ENCODE measurements around the gene DDIT4. TPM values are rescaled to one million over a fixed set of nuclear protein-coding genes. Genes with fewer than 3 reads are reported as not detected.

DDIT4 gene
- total and polyA plus RNA-seq, 2 experiments from 2014 or later: 114 to 136 TPM

GRCh38 chr10:72274213-72274729 lies 547 bp downstream of the DDIT4 start:
- H3K27me3 Mint-ChIP-seq (ENCODE audit: insufficient read depth, low read depth, poor library complexity): peaks cover 26% of the 10 kb centered on the region
- no peaks in the 10 kb centered on the region; the same call in 2 of the 3 replicates for H3K9me3 Mint-ChIP-seq
- H3K4me1 Mint-ChIP-seq: peaks cover 44% of the 10 kb centered on the region
- H2AFZ ChIP-seq: no peak overlapping the region
- peaks cover 10% of the 10 kb centered on the region for H4K20me1 ChIP-seq (replicated peaks; ENCODE audit: insufficient read depth)
- ATAC-seq (no peak; the same call in 1 of the 3 replicates), DNase-seq (ENCODE audit: low spot score) (peak; percentile 12)
- H3K9me2 ChIP-seq (ENCODE audit: insufficient read depth): 0 out of 2 replicates have a peak, but pooled peaks cover 2% of the 10 kb centered on the region
- peak overlapping the region; percentile 94 for H3K27ac Mint-ChIP-seq
- peak overlapping the region; percentile 98 for H3K4me3 ChIP-seq
- H3K4me2 ChIP-seq: peak overlapping the region; percentile 96
- no peaks in the 10 kb centered on the region for H3K27me3 ChIP-seq (ENCODE audit: insufficient read depth)
- peaks cover 34% of the 10 kb centered on the region for H3K4me1 ChIP-seq (ENCODE audit: insufficient read depth)
- peaks cover 39% of the 10 kb centered on the region for H3K36me3 Mint-ChIP-seq (ENCODE audit: low read depth)
- H3K79me2 ChIP-seq (replicated peaks; ENCODE audit: insufficient read depth): peaks cover 22% of the 10 kb centered on the region
- H3K4me3 Mint-ChIP-seq: peak overlapping the region; percentile 92
- peaks cover 6% of the 10 kb centered on the region for H3K36me3 ChIP-seq (ENCODE audit: insufficient read depth)
- H3F3A ChIP-seq (replicated peaks; ENCODE audit: low read depth): peaks cover 25% of the 10 kb centered on the region; the same call in 1 of the 2 replicates
- peak overlapping the region; percentile 83; the same call in 1 of the 2 replicates for H3K27ac ChIP-seq (ENCODE audit: low read depth)
- TF ChIP-seq ZNF331 (CRISPR knock-in tag; IDR thresholded peaks at IDR 0.05; ENCODE audit: low read depth): no peak
- TF ChIP-seq CREB1 (CRISPR knock-in tag; IDR thresholded peaks at IDR 0.05; ENCODE audit: low read depth): no peak
- TF ChIP-seq ZNF462 (CRISPR knock-in tag; IDR thresholded peaks at IDR 0.05): no peak
- no peak for TF ChIP-seq REST (IDR thresholded peaks at IDR 0.05; ENCODE audit: unreplicated experiment)
- TF ChIP-seq EZH2phosphoT487 (IDR thresholded peaks at IDR 0.05; ENCODE audit: unreplicated experiment): no peak
- no peak for TF ChIP-seq STAT1 (IDR thresholded peaks at IDR 0.05; ENCODE audit: unreplicated experiment)
- TF ChIP-seq CTCF (conservative IDR thresholded peaks at IDR 0.05; ENCODE audit: low read depth in 2 of 2): no peak
- no peak for TF ChIP-seq JUNB (IDR thresholded peaks at IDR 0.05; ENCODE audit: unreplicated experiment)
- no peak for TF ChIP-seq ETS1 (IDR thresholded peaks at IDR 0.05)
- TF ChIP-seq ZNF114 (CRISPR knock-in tag; IDR thresholded peaks at IDR 0.05): no peak
- no peak for TF ChIP-seq EZH2 (IDR thresholded peaks at IDR 0.05; ENCODE audit: low read depth, unreplicated experiment)
- no peak for TF ChIP-seq POLR2AphosphoS5 (IDR thresholded peaks at IDR 0.05; ENCODE audit: low read depth)
- TF ChIP-seq NANOG (IDR thresholded peaks at IDR 0.05; ENCODE audit: borderline replicate concordance): no peak

Measured in GM23338 (cell line).